Mammary microvascular endothelial cell (primary cell): ENCODE measurements around the gene GNL2. TPM values are rescaled to one million over a fixed set of nuclear protein-coding genes. Genes with fewer than 3 reads are reported as not detected.

ENCODE experiments used
- total RNA-seq: library from RNA; depleted of rRNA; stranded (reverse); fragments of >200 nt; gene quantifications from 2 replicates; pipeline ENCODE4 v1.2.3, GENCODE V29; 2015

Gene GNL2
- total RNA-seq, result 30.7 and 33.2 TPM in 2 replicates

DNA sequence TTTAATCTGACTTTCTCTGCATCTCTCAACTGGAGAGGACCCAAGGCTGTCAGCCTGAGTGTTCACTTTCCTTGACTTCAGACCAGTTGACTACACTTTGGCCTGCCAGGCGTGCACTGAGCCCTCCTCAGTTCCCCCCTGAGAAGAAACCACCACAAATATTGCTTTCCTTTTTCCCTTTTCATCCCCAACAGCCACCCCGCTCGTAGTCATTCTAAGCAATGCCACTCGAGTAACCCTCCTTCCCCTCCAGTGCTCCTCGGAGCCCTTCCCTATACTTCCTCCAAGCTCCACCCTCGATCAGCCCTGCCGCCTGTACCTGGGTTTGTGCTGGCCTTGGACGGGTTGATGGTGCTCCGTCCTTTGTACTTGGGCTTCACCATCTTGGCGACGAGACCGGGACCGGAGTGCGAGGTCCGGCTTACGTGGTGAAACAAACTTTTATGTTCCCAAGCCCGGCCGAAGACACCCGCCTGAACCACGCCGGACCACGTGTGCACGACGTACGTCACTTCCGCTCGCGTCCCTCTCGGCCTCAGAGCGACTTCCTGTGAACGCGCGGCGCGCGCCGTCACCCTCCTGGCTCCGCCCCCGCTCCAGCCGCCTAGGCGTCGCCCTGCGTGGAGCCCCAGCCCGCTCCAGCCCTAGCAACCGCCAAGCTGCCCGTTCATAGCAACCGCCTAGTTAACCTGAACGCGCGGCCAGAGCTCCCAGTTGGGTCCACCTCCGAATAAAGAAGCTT is at the start of gene GNL2:
GNL2 (minus strand) TSS at position 498 of the 742 bp plus-strand sequence; CDS start at position 383, 115 bp downstream.

DNA sequence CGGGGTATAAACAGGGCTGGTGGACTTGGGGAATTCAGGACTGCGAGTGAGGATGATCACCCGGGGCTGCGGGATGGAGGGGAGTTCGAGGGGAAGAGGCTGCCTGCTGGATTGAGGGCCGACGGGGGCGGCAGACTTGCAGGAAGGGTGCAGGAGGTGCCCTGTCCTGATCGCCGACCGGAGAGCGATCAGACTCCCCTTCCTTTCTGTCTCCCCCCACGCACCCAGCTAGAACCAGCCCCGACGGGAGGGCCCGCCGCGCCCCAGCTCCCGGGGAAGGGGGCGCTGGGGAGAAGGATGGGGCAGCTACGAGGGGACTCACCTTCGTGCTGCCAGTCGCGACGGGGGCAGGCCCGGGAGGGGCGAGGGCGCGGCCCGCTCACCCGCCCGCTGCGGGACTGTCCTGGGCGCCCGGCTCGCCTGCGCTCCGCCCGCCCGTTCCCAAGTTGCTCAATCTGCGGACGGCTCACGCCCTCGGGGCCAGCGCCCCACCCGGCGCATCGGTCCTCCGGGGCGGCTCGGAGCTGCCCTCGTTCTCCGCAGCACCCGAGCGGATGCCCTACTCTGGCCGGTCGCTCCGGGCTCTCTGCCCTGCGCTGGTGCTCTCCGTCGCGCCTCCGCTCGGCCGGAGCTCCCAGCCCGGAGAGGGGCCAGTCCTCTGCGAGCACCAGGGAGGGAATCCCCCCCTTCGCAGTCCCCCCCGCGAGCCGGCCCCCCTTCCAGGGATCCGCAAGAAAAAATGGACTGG is 38.7 kb upstream of the GNL2 start, which contains the start of gene RSPO1:
RSPO1 (minus strand) TSS at position 649 of the 748 bp plus-strand sequence. CDS start 5,231 bp downstream, outside the sequence.

DNA sequence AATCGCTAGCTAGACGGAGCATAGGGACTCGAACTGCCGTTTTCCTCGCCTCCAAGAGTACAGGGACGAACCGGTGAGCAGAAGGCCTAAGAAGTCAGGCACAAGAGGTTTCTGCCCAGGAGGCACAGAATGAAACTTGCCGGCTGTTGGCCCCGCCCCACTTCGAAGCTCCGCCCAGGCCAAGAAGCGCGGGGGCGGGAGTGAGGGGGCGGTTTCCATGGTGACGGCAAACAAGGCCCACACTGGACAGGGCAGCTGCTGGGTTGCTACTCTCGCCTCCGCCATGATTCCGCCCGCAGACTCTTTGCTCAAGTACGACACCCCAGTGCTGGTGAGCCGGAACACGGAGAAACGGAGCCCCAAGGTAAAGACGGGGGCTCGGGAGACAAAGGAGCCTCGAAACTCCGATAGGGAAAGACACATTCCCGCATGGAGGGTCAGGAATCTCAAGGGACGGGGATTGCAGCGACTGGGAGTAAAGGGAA is 39.0 kb downstream of the GNL2 start, which contains the start of gene DNALI1:
DNALI1 (plus strand) TSS at position 229 of the 485 bp plus-strand sequence; CDS start at position 284, 55 bp downstream.

DNA sequence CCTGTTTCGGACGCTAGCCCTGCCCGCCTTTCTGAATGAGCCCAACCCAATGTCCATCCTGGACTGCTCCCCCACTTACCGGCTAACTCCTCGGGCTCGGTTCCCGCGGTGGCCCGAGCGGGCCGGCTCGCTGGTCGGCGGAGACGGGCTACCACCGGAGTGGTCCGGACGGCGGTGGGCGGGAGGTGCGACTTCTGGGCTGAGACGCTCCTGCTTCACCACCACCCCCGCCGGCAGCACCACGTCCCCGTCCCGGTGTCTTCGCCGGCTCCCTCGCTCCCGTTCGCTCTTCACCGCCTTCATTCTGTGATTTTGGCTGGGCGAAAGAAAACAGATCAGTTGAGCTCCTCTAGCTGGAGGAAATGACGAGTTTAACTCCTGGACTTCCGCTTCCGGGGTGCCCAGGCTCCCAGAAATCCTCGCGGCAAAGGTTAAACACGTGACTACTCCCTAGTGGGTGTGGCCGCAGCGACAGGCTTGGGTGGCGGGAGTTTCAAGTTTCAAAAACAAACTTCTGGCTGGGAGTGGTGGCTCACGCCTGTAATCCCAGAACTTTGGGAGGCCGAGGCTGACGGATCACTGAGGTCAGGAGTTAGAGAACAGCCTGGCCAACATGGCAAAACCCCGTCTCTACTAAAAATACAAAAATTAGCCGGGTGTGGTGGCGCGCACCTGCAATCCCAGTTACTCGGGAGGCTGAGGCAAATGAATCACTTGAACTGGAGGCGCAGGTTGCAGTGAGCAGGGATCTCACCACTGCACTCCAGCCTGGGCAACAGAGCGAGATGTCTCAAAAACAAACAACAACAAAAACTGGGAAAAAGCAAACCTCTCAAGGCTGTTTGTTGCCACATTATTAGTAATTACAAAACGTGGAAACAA is 41.6 kb downstream of the GNL2 start, which contains the start of gene SNIP1:
SNIP1 (minus strand) TSS at position 367 of the 882 bp plus-strand sequence; CDS start at position 303, 64 bp downstream.

Other genes with a start within 250 kb of the GNL2 start
- gene ZC3H12A, start 121.4 kb downstream of the GNL2 start, total RNA-seq, result 4.2 and 5.7 TPM in 2 replicates
- gene MEAF6, start 81.2 kb downstream of the GNL2 start, total RNA-seq, result 58.8 and 85.2 TPM in 2 replicates
- 7.9 and 11.3 TPM in 2 replicates for gene SNIP1, start 41.6 kb downstream of the GNL2 start, total RNA-seq
- 0.20 and 0.34 TPM in 2 replicates for gene DNALI1, start 39.0 kb downstream of the GNL2 start, total RNA-seq
- gene RSPO1, start 39.0 kb upstream of the GNL2 start, total RNA-seq, result not detected in 2 replicates
- 31.5 and 34.0 TPM in 2 replicates for gene CDCA8, start 96.6 kb upstream of the GNL2 start, total RNA-seq
- not detected in 2 replicates for gene EPHA10, start 169.2 kb upstream of the GNL2 start, total RNA-seq
- 0.40 and 0.59 TPM in 2 replicates for gene MANEAL, start 197.9 kb upstream of the GNL2 start, total RNA-seq
- 56.0 and 68.2 TPM in 2 replicates for gene C1orf122, start 211.9 kb upstream of the GNL2 start, total RNA-seq
- 26.6 and 30.7 TPM in 2 replicates for gene YRDC, start 212.3 kb upstream of the GNL2 start, total RNA-seq